Liver (tissue), 9 donors: Measurements from ENCODE around the gene ST7L. TPM values are rescaled to one million over a fixed set of nuclear protein-coding genes. Genes with fewer than 3 reads are reported as not detected.

ENCODE experiments used
- DNase-seq: peaks from one replicate; pipeline ENCODE4 v3.0.0-alpha.2; 2017; ENCODE audit warnings: low spot score
- H3K27ac ChIP-seq, 2 donors: one replicate each; pipeline ENCODE4 v1.7.0; 2013; ENCODE audit warnings: inconsistent platforms in 2 of 2, low read length in 2 of 2, control low read depth in 1 of 2, low read depth in 1 of 2, mild to moderate bottlenecking in 1 of 2
- H3K27me3 ChIP-seq, 4 donors: one replicate each; pipeline versions ENCODE4 v1.6.1 to v1.7.0; 2013; ENCODE audit warnings: low read length in 3 of 4, inconsistent platforms in 1 of 4, mild to moderate bottlenecking in 1 of 4, moderate library complexity in 1 of 4; ENCODE audit not compliant: control insufficient read depth in 4 of 4, insufficient read depth in 4 of 4
- H3K36me3 ChIP-seq, 4 donors: one replicate each; pipeline versions ENCODE4 v1.6.1 to v1.7.0; 2013; ENCODE audit warnings: low read length in 3 of 4, mild to moderate bottlenecking in 3 of 4, low read depth in 1 of 4, moderate library complexity in 1 of 4; ENCODE audit not compliant: control insufficient read depth in 4 of 4, insufficient read depth in 3 of 4
- H3K4me1 ChIP-seq, 4 donors: one replicate each; pipeline versions ENCODE4 v1.6.1 to v1.7.0; 2013; ENCODE audit warnings: low read length in 3 of 4, mild to moderate bottlenecking in 3 of 4, moderate library complexity in 1 of 4; ENCODE audit not compliant: control insufficient read depth in 4 of 4, insufficient read depth in 4 of 4
- H3K4me3 ChIP-seq, 3 donors: one replicate each; pipeline versions ENCODE4 v1.6.1 to v1.7.0; 2013; ENCODE audit warnings: low read length in 3 of 3, control low read depth in 1 of 3, low read depth in 1 of 3, mild to moderate bottlenecking in 1 of 3
- H3K9ac ChIP-seq, 2 donors: one replicate each; pipeline ENCODE4 v1.7.0; 2013; ENCODE audit warnings: low read length in 2 of 2, mild to moderate bottlenecking in 2 of 2, moderate library complexity in 2 of 2, control low read depth in 1 of 2, low read depth in 1 of 2
- H3K9me3 ChIP-seq, 4 donors: one replicate each; pipeline versions ENCODE4 v1.6.1 to v1.7.0; 2013; ENCODE audit warnings: low read length in 3 of 4; ENCODE audit not compliant: control insufficient read depth in 4 of 4
- CTCF ChIP-seq: fragments of 150-350 bp; IDR thresholded peaks from 2 replicates; pipeline ENCODE4 v1.5.1; 2017; ENCODE audit warnings: improper control_type of control experiment, low read depth, low read length; ENCODE audit not compliant: missing input control
- FOXA1 ChIP-seq: IDR thresholded peaks from 2 replicates; pipeline ENCODE4 v1.6.1; 2016; ENCODE audit warnings: antibody characterized with exemption
- HNF4A ChIP-seq, 2 donors: conservative IDR thresholded peaks; 2 replicates each; pipeline ENCODE4 v1.6.1; 2016; ENCODE audit warnings: antibody characterized with exemption in 2 of 2, mild to moderate bottlenecking in 2 of 2
- HNF4G ChIP-seq: IDR thresholded peaks from 2 replicates; pipeline ENCODE4 v1.6.1; 2016; ENCODE audit warnings: antibody characterized with exemption
- JUND ChIP-seq, 2 donors: IDR thresholded peaks; 2 replicates each; pipeline ENCODE4 v1.6.1; 2016; ENCODE audit warnings: antibody characterized with exemption in 2 of 2
- MAX ChIP-seq: IDR thresholded peaks from 2 replicates; pipeline ENCODE4 v1.6.1; 2016; ENCODE audit warnings: antibody characterized with exemption
- REST ChIP-seq: IDR thresholded peaks from 2 replicates; pipeline ENCODE4 v1.6.1; 2016; ENCODE audit warnings: antibody characterized with exemption, mild to moderate bottlenecking
- RXRA ChIP-seq, 2 donors: IDR thresholded peaks; 2 replicates each; pipeline ENCODE4 v1.6.1; 2017 to 2018; ENCODE audit warnings: antibody characterized with exemption in 2 of 2, mild to moderate bottlenecking in 1 of 2
- SP1 ChIP-seq: IDR thresholded peaks from 2 replicates; pipeline ENCODE4 v1.6.1; 2018; ENCODE audit warnings: antibody characterized with exemption, mild to moderate bottlenecking
- TAF1 ChIP-seq: conservative IDR thresholded peaks from 2 replicates; pipeline ENCODE4 v1.6.1; 2016; ENCODE audit warnings: antibody characterized with exemption, mild to moderate bottlenecking
- YY1 ChIP-seq: IDR thresholded peaks from 2 replicates; pipeline ENCODE4 v1.6.1; 2016; ENCODE audit warnings: antibody characterized with exemption, mild to moderate bottlenecking
- ZBTB33 ChIP-seq: IDR thresholded peaks from 2 replicates; pipeline ENCODE4 v1.6.1; 2016; ENCODE audit warnings: antibody characterized with exemption
- WGBS: extraction: QIAGEN DNeasy Blood & Tissue Kit; methylation state at CpG from one replicate; pipeline ENCODE4 v1.1.7; 2013; 5-methylcytosine and 5-hydroxymethylcytosine counted together
- polyA plus RNA-seq, 2 donors: library from polyadenylated mRNA; stranded (reverse) in 1 of 2; unstranded in 1 of 2; fragments of 200-250 nt in 1 of 2; fragments of >200 nt in 1 of 2; fragmentation: Nextera tagmentation in 1 of 2; extraction: Ambion mirVana in 1 of 2; gene quantifications; one replicate each; pipeline versions ENCODE4 v1.2.1 to v1.2.3, GENCODE V29; 2013 to 2015
- total RNA-seq, 2 donors: library from RNA; depleted of rRNA; stranded (reverse); fragments of >200 nt; gene quantifications; one replicate each; pipeline ENCODE4 v1.2.3, GENCODE V29; 2014
- donor health status: healthy.
- donor health status: healthy.
- donor health status: healthy.
- donor health status: healthy.
- donor health status: healthy.

The ST7L gene
- total and polyA plus RNA-seq, 4 donors = 4.9 to 13.6 (median 9.5) TPM

GRCh38 chr1:112558634-112559033 is 60.3 kb downstream of the ST7L start (continued):
- TF ChIP-seq REST (no peak), FOXA1 (no peak)

GRCh38 chr1:112557385-112557784 is 61.6 kb downstream of the ST7L start:
- Histone ChIP-seq H3K4me1 (no peaks in the 10 kb centered on the region), H3K27me3 (no peaks in the 10 kb centered on the region), H3K4me3 (no peak overlapping the region), H3K36me3 (peaks cover 0 to 3% (median under 1%) of the 10 kb centered on the region in 4 donors), H3K9me3 (no peaks in the 10 kb centered on the region), H3K9ac (no peak overlapping the region), H3K27ac (no peak overlapping the region)
- 86% methylated on average over 1 of the region's 1 CpG for WGBS
- no peak for TF ChIP-seq SP1
- TF ChIP-seq HNF4A (conservative IDR thresholded peaks at IDR 0.05) = no peak
- TF ChIP-seq RXRA (IDR thresholded peaks at IDR 0.05) = no peak
- no peak for TF ChIP-seq JUND (IDR thresholded peaks at IDR 0.05)
- no peak for TF ChIP-seq MAX
- no peak for TF ChIP-seq TAF1
- no peak for TF ChIP-seq CTCF
- no peak for TF ChIP-seq REST
- no peak for DNase-seq

GRCh38 chr1:112554411-112554810 is 64.5 kb downstream of the ST7L start:
- Histone ChIP-seq H3K4me3 (no peak overlapping the region), H3K27me3 (no peaks in the 10 kb centered on the region), H3K27ac (no peak overlapping the region), H3K4me1 (no peaks in the 10 kb centered on the region), H3K9me3 (no peaks in the 10 kb centered on the region), H3K9ac (no peak overlapping the region), H3K36me3 (peaks cover 0 to 3% (median 1%) of the 10 kb centered on the region in 4 donors)
- no peak for DNase-seq
- no peak for TF ChIP-seq REST
- TF ChIP-seq CTCF = no peak
- no peak for TF ChIP-seq YY1
- TF ChIP-seq RXRA (IDR thresholded peaks at IDR 0.05) = no peak
- TF ChIP-seq SP1 = no peak
- no peak for TF ChIP-seq ZBTB33
- TF ChIP-seq HNF4G = no peak
